Right lobe of liver (tissue), 6 donors: ENCODE results near the gene TMEM123. TPM values are rescaled to one million over a fixed set of nuclear protein-coding genes. Genes with fewer than 3 reads are reported as not detected.
A peak's percentile ranks its signal among the peaks of the same experiment; 100 is the strongest.

Experiments used
- ATAC-seq, 4 donors: fragments of 200-7000 bp; cut with Tn5 transposase; one replicate each; pipeline ENCODE4 v1.9.1; 2020; ENCODE audit warnings: mild to moderate bottlenecking in 4 of 4, moderate library complexity in 4 of 4
- DNase-seq, 3 donors: peaks; one replicate each; pipeline ENCODE4 v3.0.0-alpha.2; 2020
- H3K27ac ChIP-seq, 3 donors: fragments of 200-600 bp; one replicate each; pipeline ENCODE4 v1.8.0; 2022
- H3K27me3 ChIP-seq, 2 donors: fragments of 200-600 bp; one replicate each; pipeline ENCODE4 v1.8.0; 2022
- H3K36me3 ChIP-seq, 4 donors: fragments of 200-600 bp; sonication (generic) in 1 of 4; one replicate each; pipeline versions ENCODE4 v1.5.1 to v1.8.0; 2017 to 2022; ENCODE audit warnings: control low read depth in 1 of 4
- H3K4me1 ChIP-seq, 4 donors: fragments of 200-600 bp; sonication (generic) in 1 of 4; one replicate each; pipeline versions ENCODE4 v1.5.1 to v1.8.0; 2017 to 2022; ENCODE audit warnings: control low read depth in 1 of 4
- H3K4me3 ChIP-seq, 3 donors: fragments of 200-600 bp; one replicate each; pipeline ENCODE4 v1.8.0; 2022
- H3K9me3 ChIP-seq, 4 donors: fragments of 200-600 bp; sonication (generic) in 1 of 4; one replicate each; pipeline versions ENCODE4 v1.5.1 to v1.8.0; 2017 to 2022; ENCODE audit warnings: control low read depth in 1 of 4
- CTCF ChIP-seq, 4 donors: fragments of 200-600 bp in 3 of 4; fragments of 450-650 bp in 1 of 4; IDR thresholded peaks; one replicate each; pipeline versions ENCODE4 v1.5.1 to v1.8.0; 2016 to 2022; ENCODE audit warnings: antibody characterized with exemption in 4 of 4, mild to moderate bottlenecking in 2 of 4
- POLR2A ChIP-seq: fragments of 450-650 bp; IDR thresholded peaks from one replicate; pipeline ENCODE4 v1.6.1; 2017; ENCODE audit warnings: antibody characterized with exemption, mild to moderate bottlenecking
- WGBS: methylation state at CpG from one replicate; pipeline ENCODE4 v1.1.6; 2018; ENCODE audit warnings: low coverage, low lambda C conversion rate; ENCODE audit not compliant: insufficient coverage; ENCODE audit errors: missing lambda C conversion rate; 5-methylcytosine and 5-hydroxymethylcytosine counted together
- intact Hi-C, 2 donors: fragments of 100-400 bp; cut with DNase I; formaldehyde crosslinking; loops; one replicate each; pipeline versions ENCODE4 v1.11.2 to v1.14.1; 2022
- total RNA-seq, 6 experiments: library from RNA; depleted of rRNA in 2 of 6; stranded (reverse); fragments of >200 nt in 2 of 6; fragmentation: NEBNext Ultra II Directional in 3 of 6; extraction: Animal tissue kit (Norgen Biotek cat#: 25700) in 3 of 6; gene quantifications; one replicate each; pipeline versions ENCODE4 v1.1.0 to v1.2.4, GENCODE V29; 2016 to 2023
- donor health status: DM: no; HTN: yes; CAD: no.
- donor health status: DM: no; HTN: no; CAD: no.
- donor health status: DM: no; HTN: no; CAD: no.
- donor health status: DM: no; HTN: yes; CAD: no.
- donor health status: DM: no; HTN: yes; CAD: no.

TMEM123 gene
- total RNA-seq, 6 experiments from 2014 or later, result 173 to 557 (median 229) TPM

GRCh38 chr11:102361086-102362031 is 91.2 kb downstream of the TMEM123 start:
- H3K4me3 ChIP-seq, result no peak overlapping the region
- ATAC-seq, result peak in 2 of 4 donors; percentile 11 to 28
- no peak for DNase-seq
- H3K27me3 ChIP-seq, result no peaks in the 10 kb centered on the region
- peaks cover 0 to 5% (median 0%) of the 10 kb centered on the region in 4 donors for H3K9me3 ChIP-seq
- H3K4me1 ChIP-seq, result no peaks in the 10 kb centered on the region
- peaks cover 5 to 62% (median 19%) of the 10 kb centered on the region in 4 donors for H3K36me3 ChIP-seq
- 100% methylated on average over 1 of the region's 5 CpGs for WGBS
- H3K27ac ChIP-seq, result no peak overlapping the region
- intact Hi-C loops, result no loop called here
- TF ChIP-seq CTCF (IDR thresholded peaks at IDR 0.05), result no peak
- TF ChIP-seq POLR2A, result no peak

- 88% methylated on average over 3 of the region's 3 CpGs for WGBS
- no peak for ATAC-seq
- H3K36me3 ChIP-seq, result peaks cover 3 to 56% (median 19%) of the 10 kb centered on the region in 4 donors
- intact Hi-C loops, result no loop called here
- H3K4me3 ChIP-seq, result no peak overlapping the region
- no peak for DNase-seq
- H3K9me3 ChIP-seq, result peaks cover 0 to 5% (median 0%) of the 10 kb centered on the region in 4 donors
- TF ChIP-seq POLR2A, result no peak
- no peak for TF ChIP-seq CTCF (IDR thresholded peaks at IDR 0.05)
- H3K27me3 ChIP-seq, result no peaks in the 10 kb centered on the region
- no peaks in the 10 kb centered on the region for H3K4me1 ChIP-seq
- no peak overlapping the region for H3K27ac ChIP-seq
Observed at GRCh38 chr11:102360681-102361080, 91.9 kb downstream of the TMEM123 start.

GRCh38 chr11:102359372-102359771 is 93.2 kb downstream of the TMEM123 start:
- Histone ChIP-seq H3K27me3 (no peaks in the 10 kb centered on the region), H3K4me1 (no peaks in the 10 kb centered on the region), H3K36me3 (peaks cover 2 to 44% (median 14%) of the 10 kb centered on the region in 4 donors), H3K4me3 (no peak overlapping the region), H3K9me3 (peaks cover 0 to 5% (median 0%) of the 10 kb centered on the region in 4 donors), H3K27ac (no peak overlapping the region)
- 64% methylated on average over 3 of the region's 3 CpGs for WGBS
- ATAC-seq (no peak), DNase-seq (no peak)
- TF ChIP-seq POLR2A, result no peak
- no peak for TF ChIP-seq CTCF (IDR thresholded peaks at IDR 0.05)
- intact Hi-C loops, result loop anchor here in 1 of 2 donors (10.0 kb wide), 1 partner anchor 65 kb away; no protein-coding TSS in a partner anchor

GRCh38 chr11:102357116-102357515 is 95.4 kb downstream of the TMEM123 start:
- H3K27ac ChIP-seq, result no peak overlapping the region
- TF ChIP-seq POLR2A (no peak), CTCF (IDR thresholded peaks at IDR 0.05) (no peak)
- intact Hi-C loops, result loop anchor here in 1 of 2 donors (10.0 kb wide), 1 partner anchor 62 kb away; no protein-coding TSS in a partner anchor
- H3K4me1 ChIP-seq, result no peaks in the 10 kb centered on the region
- no peaks in the 10 kb centered on the region for H3K27me3 ChIP-seq
- H3K9me3 ChIP-seq, result peaks cover 0 to 5% (median 0%) of the 10 kb centered on the region in 4 donors
- no peak overlapping the region for H3K4me3 ChIP-seq
- ATAC-seq (no peak), DNase-seq (no peak)
- peaks cover 0 to 23% (median 5%) of the 10 kb centered on the region in 4 donors for H3K36me3 ChIP-seq
